Measurements from ENCODE around the gene SMIM9. TPM values are rescaled to one million over a fixed set of nuclear protein-coding genes. Genes with fewer than 3 reads are reported as not detected.

SMIM9 gene
- total RNA-seq, 2 donors from 2014 or later, result not detected

- peaks cover 4% of the 10 kb centered on the region for H3K4me1 ChIP-seq (replicated peaks)
- no peak overlapping the region for H3K27ac ChIP-seq
- intact Hi-C loops (cut with DNase I), result no loop called here
- peak; percentile 10 for DNase-seq (ENCODE audit: low spot score)
- no peaks in the 10 kb centered on the region for H3K9me3 ChIP-seq
- WGBS, result 70% methylated on average over 8 of the region's 8 CpGs
- no peak overlapping the region for H3K4me3 ChIP-seq
- H3K27me3 ChIP-seq (replicated peaks; ENCODE audit: insufficient read depth), result no peaks in the 10 kb centered on the region
- H3K36me3 ChIP-seq, result no peaks in the 10 kb centered on the region
- TF ChIP-seq POLR2AphosphoS5 (IDR thresholded peaks at IDR 0.05), result peak; percentile 18
- TF ChIP-seq, protein P1, sequence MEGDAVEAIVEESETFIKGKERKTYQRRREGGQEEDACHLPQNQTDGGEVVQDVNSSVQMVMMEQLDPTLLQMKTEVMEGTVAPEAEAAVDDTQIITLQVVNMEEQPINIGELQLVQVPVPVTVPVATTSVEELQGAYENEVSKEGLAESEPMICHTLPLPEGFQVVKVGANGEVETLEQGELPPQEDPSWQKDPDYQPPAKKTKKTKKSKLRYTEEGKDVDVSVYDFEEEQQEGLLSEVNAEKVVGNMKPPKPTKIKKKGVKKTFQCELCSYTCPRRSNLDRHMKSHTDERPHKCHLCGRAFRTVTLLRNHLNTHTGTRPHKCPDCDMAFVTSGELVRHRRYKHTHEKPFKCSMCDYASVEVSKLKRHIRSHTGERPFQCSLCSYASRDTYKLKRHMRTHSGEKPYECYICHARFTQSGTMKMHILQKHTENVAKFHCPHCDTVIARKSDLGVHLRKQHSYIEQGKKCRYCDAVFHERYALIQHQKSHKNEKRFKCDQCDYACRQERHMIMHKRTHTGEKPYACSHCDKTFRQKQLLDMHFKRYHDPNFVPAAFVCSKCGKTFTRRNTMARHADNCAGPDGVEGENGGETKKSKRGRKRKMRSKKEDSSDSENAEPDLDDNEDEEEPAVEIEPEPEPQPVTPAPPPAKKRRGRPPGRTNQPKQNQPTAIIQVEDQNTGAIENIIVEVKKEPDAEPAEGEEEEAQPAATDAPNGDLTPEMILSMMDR (IDR thresholded peaks at IDR 0.05), result no peak
These were observed 33.8 kb downstream of the SMIM9 start for GRCh38 chrX:154800478-154801210.

GRCh38 chrX:154799556-154800348 lies 34.7 kb downstream of the SMIM9 start:
- TF ChIP-seq, protein P1 (IDR thresholded peaks at IDR 0.05), result no peak
- TF ChIP-seq POLR2A (IDR thresholded peaks at IDR 0.05), result no peak
- TF ChIP-seq POLR2AphosphoS5 (IDR thresholded peaks at IDR 0.05), result no peak
- 29% methylated on average over 8 of the region's 9 CpGs for whole genome bisulfite sequencing
- intact Hi-C loops (cut with DNase I), result no loop called here
- no peaks in the 10 kb centered on the region for H3K36me3 ChIP-seq
- no peak overlapping the region for H3K27ac ChIP-seq
- H3K27me3 ChIP-seq (replicated peaks; ENCODE audit: insufficient read depth), result no peaks in the 10 kb centered on the region
- no peak overlapping the region for H3K4me3 ChIP-seq
- H3K9me3 ChIP-seq, result no peaks in the 10 kb centered on the region
- peak; percentile 37 for DNase-seq (ENCODE audit: low spot score)
- H3K4me1 ChIP-seq (replicated peaks), result peaks cover 4% of the 10 kb centered on the region

DNA sequence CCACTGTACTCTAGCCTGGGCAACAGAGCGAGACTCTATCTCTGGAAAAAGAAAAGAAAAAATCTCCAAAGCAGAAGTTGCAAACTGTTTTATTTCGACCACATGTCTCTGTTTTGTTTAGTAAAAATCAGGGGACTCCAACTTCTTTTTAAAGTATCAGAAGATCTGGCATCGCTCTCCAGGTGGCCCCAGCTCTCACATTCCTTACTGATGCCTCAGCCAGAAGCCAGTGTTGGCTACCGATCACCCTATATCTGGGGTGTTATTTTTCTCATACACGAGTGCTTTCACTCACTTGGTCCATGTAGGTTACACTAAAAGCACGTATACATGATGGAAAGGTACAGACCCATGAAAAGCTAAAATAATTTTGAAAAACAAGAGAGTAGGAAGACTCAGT lies 37.5 kb downstream of the SMIM9 start:
- TF ChIP-seq, protein P1 (IDR thresholded peaks at IDR 0.05), result no peak
- TF ChIP-seq POLR2AphosphoS5 (IDR thresholded peaks at IDR 0.05) (no peak), POLR2A (IDR thresholded peaks at IDR 0.05) (no peak)
- DNase-seq (ENCODE audit: low spot score), result no peak
- intact Hi-C loops (cut with DNase I), result no loop called here
- Histone ChIP-seq H3K4me3 (no peak overlapping the region), H3K27ac (no peak overlapping the region), H3K4me1 (replicated peaks) (peaks cover 4% of the 10 kb centered on the region), H3K9me3 (no peaks in the 10 kb centered on the region), H3K36me3 (no peaks in the 10 kb centered on the region), H3K27me3 (replicated peaks; ENCODE audit: insufficient read depth) (no peaks in the 10 kb centered on the region)
- 66% methylated on average over 6 of the region's 6 CpGs for WGBS

GRCh38 chrX:154795016-154795415 lies 39.4 kb downstream of the SMIM9 start:
- TF ChIP-seq, protein P1 (IDR thresholded peaks at IDR 0.05), result no peak
- TF ChIP-seq POLR2AphosphoS5 (IDR thresholded peaks at IDR 0.05), result no peak
- TF ChIP-seq POLR2A (IDR thresholded peaks at IDR 0.05), result no peak
- Histone ChIP-seq H3K27ac (no peak overlapping the region), H3K36me3 (no peaks in the 10 kb centered on the region), H3K27me3 (replicated peaks; ENCODE audit: insufficient read depth) (no peaks in the 10 kb centered on the region), H3K4me1 (replicated peaks) (peaks cover 4% of the 10 kb centered on the region), H3K9me3 (no peaks in the 10 kb centered on the region), H3K4me3 (no peak overlapping the region)
- DNase-seq (ENCODE audit: low spot score), result no peak
- WGBS, result 96% methylated on average over 2 of the region's 2 CpGs
- intact Hi-C loops (cut with DNase I), result no loop called here

Measured in prostate gland (tissue), 2 donors.